ENCODE measurements around the gene ELOVL7. TPM values are rescaled to one million over a fixed set of nuclear protein-coding genes. Genes with fewer than 3 reads are reported as not detected.

ELOVL7 gene
- total RNA-seq, 1 experiment from 2014 or later, result 20.0 TPM

- Histone ChIP-seq H3K27ac (ENCODE audit: low read depth, low read length) (no peak overlapping the region), H3K36me3 (ENCODE audit: control insufficient read depth in 1 of 2, insufficient read depth in 2 of 2, low read length in 2 of 2) (no peaks in the 10 kb centered on the region), H3K4me1 (ENCODE audit: control insufficient read depth in 1 of 2, insufficient read depth in 2 of 2, low read length in 2 of 2) (no peaks in the 10 kb centered on the region), H3K9ac (ENCODE audit: low read length) (no peak overlapping the region), H3K79me2 (ENCODE audit: insufficient read depth, low read length) (no peaks in the 10 kb centered on the region), H3K9me2 (ENCODE audit: insufficient read depth) (no peaks in the 10 kb centered on the region), H4K20me1 (ENCODE audit: insufficient read depth) (no peaks in the 10 kb centered on the region), H3K4me2 (ENCODE audit: low read length) (no peak overlapping the region), H3K27me3 (ENCODE audit: insufficient read depth, low read length) (no peaks in the 10 kb centered on the region), H3K9me3 (ENCODE audit: control insufficient read depth in 1 of 2, insufficient read depth in 1 of 2, low read depth in 1 of 2, low read length in 2 of 2) (no peaks in the 10 kb centered on the region), H2AFZ (ENCODE audit: low read depth, low read length, poor library complexity, severe bottlenecking) (no peak overlapping the region), H3K4me3 (replicated peaks in 1 of 2; ENCODE audit: low read depth in 1 of 2, low read length in 2 of 2) (no peak overlapping the region)
- TF ChIP-seq, protein P1, sequence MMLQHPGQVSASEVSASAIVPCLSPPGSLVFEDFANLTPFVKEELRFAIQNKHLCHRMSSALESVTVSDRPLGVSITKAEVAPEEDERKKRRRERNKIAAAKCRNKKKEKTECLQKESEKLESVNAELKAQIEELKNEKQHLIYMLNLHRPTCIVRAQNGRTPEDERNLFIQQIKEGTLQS (IDR thresholded peaks at IDR 0.05), result no peak
- TF ChIP-seq REST (IDR thresholded peaks at IDR 0.05; ENCODE audit: low read depth) (no peak), TCF7L2 (IDR thresholded peaks at IDR 0.05; ENCODE audit: borderline replicate concordance, extremely low read depth, insufficient read depth, insufficient read length) (no peak), YY1 (IDR thresholded peaks at IDR 0.05; ENCODE audit: extremely low read depth, insufficient replicate concordance, low read depth, low read length) (no peak), POLR2AphosphoS5 (IDR thresholded peaks at IDR 0.05; ENCODE audit: low read depth, low read length) (no peak), ELF1 (IDR thresholded peaks at IDR 0.05; ENCODE audit: borderline replicate concordance, low read depth) (no peak), JUND (IDR thresholded peaks at IDR 0.05) (no peak)
- ChIA-PET RAD21 (ENCODE audit: low non-redundant PET in 1 of 2, low total read pairs in 2 of 2, uncharacterized antibody in 2 of 2, unreplicated experiment in 2 of 2) (no interaction called here), POLR2A (no interaction called here), CTCF (no interaction called here)
- BruUV-seq (replicated peaks), result no TSS peak
- ATAC-seq (no peak), DNase-seq (ENCODE audit: low read depth, low spot score) (no peak)
- intact Hi-C loops (cut with micrococcal nuclease), result no loop called here
Measured at GRCh38 chr5:60888359-60889061, 44.4 kb upstream of the ELOVL7 start.
